OCI-LY7 (cell line): Measurements from ENCODE around the gene SMIM21.

Experiments
- EZH2phosphoT487 ChIP-seq: fragments of 200-600 bp; sonication (generic); IDR thresholded peaks from 2 replicates; pipeline ENCODE4 v1.6.1; 2018; ENCODE audit warnings: low read depth, borderline replicate concordance, mild to moderate bottlenecking, mixed run types, antibody characterized with exemption, low read length, moderate library complexity, mixed read lengths
- TF ChIP-seq, protein P1 (sequence below): fragments of 200-600 bp; sonication (generic); conservative IDR thresholded peaks from 2 replicates; pipeline ENCODE4 v1.5.1; 2014; ENCODE audit warnings: mild to moderate bottlenecking, antibody characterized with exemption, low read length, moderate library complexity, mixed read lengths

DNA sequence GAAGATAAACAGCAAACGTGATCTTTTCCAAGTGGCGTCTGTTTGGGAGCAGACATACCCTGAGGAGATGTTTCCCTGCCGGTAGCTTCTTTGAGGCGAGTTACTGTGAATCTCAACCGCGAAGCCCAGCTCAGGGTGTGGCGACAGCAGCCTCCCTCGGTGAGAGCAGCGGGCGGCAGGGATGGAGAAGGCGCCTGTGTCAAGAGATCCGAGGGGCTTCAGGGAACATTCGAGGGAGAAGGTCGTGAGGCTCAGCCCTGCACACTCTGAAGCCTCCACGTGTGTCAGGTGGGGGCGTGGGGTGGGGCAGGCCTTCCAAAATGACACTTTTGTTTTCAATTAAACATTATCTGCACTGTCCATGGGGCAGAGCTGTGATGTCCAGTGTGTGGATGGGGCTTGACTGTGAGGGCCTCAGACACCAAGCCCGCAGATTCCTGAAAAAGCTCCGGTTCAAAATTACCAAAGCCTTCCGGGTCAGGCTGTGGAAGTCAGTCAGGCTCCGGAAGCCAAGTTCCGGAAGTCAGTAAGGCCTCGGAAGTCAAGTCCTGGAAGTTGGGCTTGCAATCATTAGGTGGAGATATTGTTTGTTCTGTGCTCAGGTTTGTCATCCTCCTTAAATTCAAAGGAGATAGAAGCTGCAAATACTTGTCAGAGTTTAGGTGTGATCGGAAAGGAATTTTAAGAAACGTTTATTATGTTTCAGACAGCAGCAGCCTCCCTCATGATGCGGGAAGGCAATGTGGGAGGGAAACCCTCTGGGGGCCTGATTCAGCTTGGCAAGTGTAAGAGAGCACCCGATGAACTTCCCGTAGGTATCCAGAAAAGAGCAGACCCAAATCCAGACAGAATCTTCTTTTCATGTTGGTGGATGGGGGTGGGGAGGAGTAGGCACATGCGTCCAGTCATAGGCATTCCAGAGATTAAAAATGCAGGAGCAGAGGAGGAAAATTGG, 20.7 kb downstream of the SMIM21 start:
- TF ChIP-seq, protein P1, sequence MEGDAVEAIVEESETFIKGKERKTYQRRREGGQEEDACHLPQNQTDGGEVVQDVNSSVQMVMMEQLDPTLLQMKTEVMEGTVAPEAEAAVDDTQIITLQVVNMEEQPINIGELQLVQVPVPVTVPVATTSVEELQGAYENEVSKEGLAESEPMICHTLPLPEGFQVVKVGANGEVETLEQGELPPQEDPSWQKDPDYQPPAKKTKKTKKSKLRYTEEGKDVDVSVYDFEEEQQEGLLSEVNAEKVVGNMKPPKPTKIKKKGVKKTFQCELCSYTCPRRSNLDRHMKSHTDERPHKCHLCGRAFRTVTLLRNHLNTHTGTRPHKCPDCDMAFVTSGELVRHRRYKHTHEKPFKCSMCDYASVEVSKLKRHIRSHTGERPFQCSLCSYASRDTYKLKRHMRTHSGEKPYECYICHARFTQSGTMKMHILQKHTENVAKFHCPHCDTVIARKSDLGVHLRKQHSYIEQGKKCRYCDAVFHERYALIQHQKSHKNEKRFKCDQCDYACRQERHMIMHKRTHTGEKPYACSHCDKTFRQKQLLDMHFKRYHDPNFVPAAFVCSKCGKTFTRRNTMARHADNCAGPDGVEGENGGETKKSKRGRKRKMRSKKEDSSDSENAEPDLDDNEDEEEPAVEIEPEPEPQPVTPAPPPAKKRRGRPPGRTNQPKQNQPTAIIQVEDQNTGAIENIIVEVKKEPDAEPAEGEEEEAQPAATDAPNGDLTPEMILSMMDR, result no peak
- no peak for TF ChIP-seq EZH2phosphoT487
